Spleen (tissue), 11 donors: Measurements from ENCODE around the gene MYO5B. TPM values are rescaled to one million over a fixed set of nuclear protein-coding genes. Genes with fewer than 3 reads are reported as not detected.

Source experiments
- DNase-seq: peaks from one replicate; pipeline ENCODE4 v3.0.0-alpha.2; 2020
- H3K27ac ChIP-seq, 8 donors: fragments of 200-600 bp; sonication (generic) in 7 of 8; 1 replicate in 4 of 8; 2 replicates in 4 of 8; pipeline versions ENCODE4 v1.5.0 to v1.8.0; 2016 to 2021; ENCODE audit warnings: inconsistent platforms in 4 of 8, mild to moderate bottlenecking in 4 of 8, moderate library complexity in 1 of 8
- H3K27me3 ChIP-seq, 7 donors: fragments of 200-600 bp; sonication (generic) in 6 of 7; replicated peaks in 1 of 7; 1 replicate in 4 of 7; 2 replicates in 3 of 7; pipeline versions ENCODE4 v1.5.0 to v1.8.0; 2016 to 2021; ENCODE audit warnings: inconsistent platforms in 3 of 7, mild to moderate bottlenecking in 1 of 7
- H3K36me3 ChIP-seq, 6 donors: fragments of 200-600 bp; sonication (generic) in 5 of 6; 1 replicate in 4 of 6; 2 replicates in 2 of 6; pipeline versions ENCODE4 v1.5.0 to v1.8.0; 2016 to 2021; ENCODE audit warnings: inconsistent platforms in 2 of 6
- H3K4me1 ChIP-seq, 6 donors: fragments of 200-600 bp; sonication (generic) in 5 of 6; 1 replicate in 3 of 6; 2 replicates in 3 of 6; pipeline versions ENCODE4 v1.5.0 to v1.8.0; 2016 to 2021; ENCODE audit warnings: inconsistent platforms in 3 of 6
- H3K4me3 ChIP-seq, 8 donors: fragments of 200-600 bp; sonication (generic) in 7 of 8; 1 replicate in 4 of 8; 2 replicates in 4 of 8; pipeline versions ENCODE4 v1.5.0 to v1.8.0; 2016 to 2021; ENCODE audit warnings: inconsistent platforms in 4 of 8, mild to moderate bottlenecking in 4 of 8, moderate library complexity in 2 of 8
- H3K9me3 ChIP-seq, 8 donors: fragments of 200-600 bp; sonication (generic) in 7 of 8; 1 replicate in 4 of 8; 2 replicates in 4 of 8; pipeline versions ENCODE4 v1.5.0 to v1.8.0; 2016 to 2021; ENCODE audit warnings: inconsistent platforms in 4 of 8
- CTCF ChIP-seq, 11 experiments: fragments of 200-600 bp in 7 of 11; fragments of 450-650 bp in 4 of 11; sonication (generic) in 4 of 11; IDR thresholded peaks in 8 of 11; conservative IDR thresholded peaks in 3 of 11; 1 replicate in 7 of 11; 2 replicates in 4 of 11; pipeline versions ENCODE4 v1.4.0 to v1.8.0; 2016 to 2021; ENCODE audit warnings: antibody characterized with exemption in 11 of 11, inconsistent platforms in 4 of 11, mild to moderate bottlenecking in 1 of 11
- POLR2A ChIP-seq, 3 donors: fragments of 450-650 bp; IDR thresholded peaks; one replicate each; pipeline ENCODE4 v1.5.1; 2017; ENCODE audit warnings: antibody characterized with exemption in 3 of 3, mild to moderate bottlenecking in 1 of 3
- POLR2AphosphoS5 ChIP-seq, 3 donors: sonication (generic); formaldehyde crosslinking; IDR thresholded peaks; one replicate each; pipeline ENCODE4 v1.5.1; 2017; ENCODE audit warnings: antibody characterized with exemption in 3 of 3
- WGBS, 5 donors: extraction: QIAGEN DNeasy Blood & Tissue Kit in 3 of 5; methylation state at CpG; one replicate each; pipeline versions ENCODE4 v1.1.5 to v1.1.7; 2013 to 2018; 5-methylcytosine and 5-hydroxymethylcytosine counted together
- intact Hi-C: fragments of 100-400 bp; cut with DNase I; formaldehyde crosslinking; loops from one replicate; pipeline ENCODE4 v1.15.0; 2023; ENCODE audit warnings: low total_unique reads
- polyA plus RNA-seq, 3 donors: library from polyadenylated mRNA; stranded (reverse); fragments of 200-250 nt; gene quantifications; one replicate each; pipeline ENCODE4 v1.2.1, GENCODE V29; 2013
- total RNA-seq, 7 donors: library from RNA; depleted of rRNA in 3 of 7; stranded (reverse); fragments of >200 nt in 3 of 7; fragmentation: NEBNext Ultra II Directional in 4 of 7; extraction: Animal tissue kit (Norgen Biotek cat#: 25700) in 4 of 7; gene quantifications; one replicate each; pipeline versions ENCODE4 v1.1.0 to v1.2.1, GENCODE V29; 2016 to 2021
- donor health status: healthy with polysubstance abuse.
- donor health status: DM: no; HTN: no; CAD: no; lungs with moderate emphysema.
- donor health status: DM: no; HTN: no; CAD: no.
- donor health status: Bipolar disorder and iron deficiency.
- donor health status: healthy.
- donor health status: DM: no; HTN: no; CAD: no.
- donor health status: DM: yes; HTN: yes; CAD: no.

The MYO5B gene
- total and polyA plus RNA-seq, 10 donors = 0.74 to 6.0 (median 2.4) TPM

GRCh38 chr18:49866680-49867079, 328.3 kb downstream of the MYO5B start:
- Histone ChIP-seq H3K27me3 (peaks cover 0 to 18% (median 0%) of the 10 kb centered on the region in 7 donors), H3K27ac (no peak overlapping the region), H3K4me3 (no peak overlapping the region), H3K4me1 (no peaks in the 10 kb centered on the region), H3K9me3 (no peaks in the 10 kb centered on the region), H3K36me3 (no peaks in the 10 kb centered on the region)
- DNase-seq = no peak
- TF ChIP-seq POLR2A (IDR thresholded peaks at IDR 0.05) (no peak), CTCF (IDR thresholded peaks at IDR 0.05 in 8 of 11, conservative IDR thresholded peaks at IDR 0.05 in 3 of 11) (no peak), POLR2AphosphoS5 (IDR thresholded peaks at IDR 0.05) (no peak)
- 83 to 92% (median 88%) methylated on average over 1 of the region's 1 CpG for WGBS, 5 donors
- intact Hi-C loops = no loop called here

- H3K9me3 ChIP-seq = no peaks in the 10 kb centered on the region
- 10 to 63% (median 40%) methylated on average over 2 of the region's 2 CpGs for WGBS, 5 donors
- intact Hi-C loops = no loop called here
Measured at GRCh38 chr18:49865401-49865800, 329.5 kb downstream of the MYO5B start.

GRCh38 chr18:49863769-49864621, 331.0 kb downstream of the MYO5B start:
- WGBS, 5 donors = 87 to 90% (median 89%) methylated on average over 25 to 26 of the region's 26 CpGs
- H3K27me3 ChIP-seq = peaks cover 0 to 18% (median 0%) of the 10 kb centered on the region in 7 donors
- no peaks in the 10 kb centered on the region for H3K4me1 ChIP-seq
- TF ChIP-seq CTCF (IDR thresholded peaks at IDR 0.05 in 8 of 11, conservative IDR thresholded peaks at IDR 0.05 in 3 of 11) = no peak
- no peak overlapping the region for H3K27ac ChIP-seq
- intact Hi-C loops = no loop called here
- H3K36me3 ChIP-seq = no peaks in the 10 kb centered on the region
- DNase-seq = no peak
- no peaks in the 10 kb centered on the region for H3K9me3 ChIP-seq
- no peak overlapping the region for H3K4me3 ChIP-seq

More at GRCh38 chr18:49865401-49865800, 329.5 kb downstream of the MYO5B start:
- Histone ChIP-seq H3K27ac (no peak overlapping the region), H3K4me1 (no peaks in the 10 kb centered on the region), H3K27me3 (peaks cover 0 to 18% (median 0%) of the 10 kb centered on the region in 7 donors), H3K36me3 (no peaks in the 10 kb centered on the region), H3K4me3 (no peak overlapping the region)
- DNase-seq = no peak
- TF ChIP-seq POLR2AphosphoS5 (IDR thresholded peaks at IDR 0.05) = no peak
- TF ChIP-seq CTCF (IDR thresholded peaks at IDR 0.05 in 8 of 11, conservative IDR thresholded peaks at IDR 0.05 in 3 of 11) = no peak
- TF ChIP-seq POLR2A (IDR thresholded peaks at IDR 0.05) = no peak

- H3K36me3 ChIP-seq = no peaks in the 10 kb centered on the region
- no peak for DNase-seq
- peaks cover 0 to 18% (median 0%) of the 10 kb centered on the region in 7 donors for H3K27me3 ChIP-seq
- H3K4me3 ChIP-seq = no peak overlapping the region
- H3K9me3 ChIP-seq = no peaks in the 10 kb centered on the region
- H3K27ac ChIP-seq = no peak overlapping the region
- H3K4me1 ChIP-seq = no peaks in the 10 kb centered on the region
- WGBS, 5 donors = 81 to 92% (median 85%) methylated on average over 13 of the region's 13 CpGs
- TF ChIP-seq POLR2AphosphoS5 (IDR thresholded peaks at IDR 0.05) = no peak
- no peak for TF ChIP-seq POLR2A (IDR thresholded peaks at IDR 0.05)
- no peak for TF ChIP-seq CTCF (IDR thresholded peaks at IDR 0.05 in 8 of 11, conservative IDR thresholded peaks at IDR 0.05 in 3 of 11)
- intact Hi-C loops = no loop called here
Measured at GRCh38 chr18:49862656-49863385, 332.1 kb downstream of the MYO5B start.
